HepG2 (cell line): ENCODE data around the gene RPS17. TPM values are rescaled to one million over a fixed set of nuclear protein-coding genes. Genes with fewer than 3 reads are reported as not detected.

Experiments used
- CBX2 ChIP-seq, 2 experiments: fragments of 200-600 bp in 1 of 2; sonication (generic); formaldehyde crosslinking in 1 of 2; IDR thresholded peaks; 2 replicates each; pipeline versions ENCODE4 v1.7.0 to v1.8.1; 2018 to 2022; ENCODE audit warnings: low read depth in 2 of 2, low read length in 1 of 2, mild to moderate bottlenecking in 1 of 2, missing genetic modification reagents in 1 of 2
- CREB1 ChIP-seq, 2 experiments: fragments of 450-650 bp in 1 of 2; IDR thresholded peaks; 2 replicates each; pipeline ENCODE4 v1.6.1; 2016 to 2017; ENCODE audit warnings: control low read depth in 1 of 2, mild to moderate bottlenecking in 1 of 2, missing compliant biosample characterization in 1 of 2, missing genetic modification characterization in 1 of 2
- FOXK1 ChIP-seq: sonication (generic); formaldehyde crosslinking; IDR thresholded peaks from 2 replicates; pipeline ENCODE4 v1.4.0; 2020; ENCODE audit warnings: low read depth, missing genetic modification reagents, borderline replicate concordance
- HOXD1 ChIP-seq: sonication (generic); formaldehyde crosslinking; IDR thresholded peaks from 2 replicates; pipeline ENCODE4 v1.5.0; 2020; ENCODE audit warnings: missing genetic modification reagents
- JUNB ChIP-seq: sonication (generic); formaldehyde crosslinking; IDR thresholded peaks from 2 replicates; pipeline ENCODE4 v1.8.0; 2022; ENCODE audit warnings: missing genetic modification reagents, mild to moderate bottlenecking, borderline replicate concordance
- NCOR1 ChIP-seq: fragments of 200-600 bp; sonication (generic); IDR thresholded peaks from 2 replicates; pipeline ENCODE4 v1.7.0; 2017; ENCODE audit warnings: antibody characterized with exemption, low read length, borderline replicate concordance
- SALL2 ChIP-seq: sonication (generic); formaldehyde crosslinking; IDR thresholded peaks from 2 replicates; pipeline ENCODE4 v1.8.1; 2023; ENCODE audit warnings: mild to moderate bottlenecking, missing genetic modification reagents, inconsistent platforms
- SCMH1 ChIP-seq: sonication (generic); formaldehyde crosslinking; IDR thresholded peaks from 2 replicates; pipeline ENCODE4 v1.9.0; 2021; ENCODE audit warnings: missing genetic modification reagents, mild to moderate bottlenecking, borderline replicate concordance
- ZBTB1 ChIP-seq: sonication (generic); formaldehyde crosslinking; IDR thresholded peaks from 2 replicates; pipeline ENCODE4 v1.4.0; 2020; ENCODE audit warnings: missing genetic modification reagents, borderline replicate concordance
- ZNF124 ChIP-seq: sonication (generic); formaldehyde crosslinking; IDR thresholded peaks from 2 replicates; pipeline ENCODE4 v1.4.0; 2020; ENCODE audit warnings: missing genetic modification reagents
- ZNF430 ChIP-seq: sonication (generic); formaldehyde crosslinking; IDR thresholded peaks from 2 replicates; pipeline ENCODE4 v1.9.0; 2021; ENCODE audit warnings: mild to moderate bottlenecking, missing genetic modification reagents
- ZNF737 ChIP-seq: sonication (generic); formaldehyde crosslinking; IDR thresholded peaks from 2 replicates; pipeline ENCODE4 v1.5.0; 2020; ENCODE audit warnings: missing genetic modification reagents, mild to moderate bottlenecking, borderline replicate concordance
- ZNF788 ChIP-seq: sonication (generic); formaldehyde crosslinking; IDR thresholded peaks from 2 replicates; pipeline ENCODE4 v1.5.0; 2020; ENCODE audit warnings: mild to moderate bottlenecking, missing genetic modification reagents, borderline replicate concordance
- polyA plus RNA-seq, 8 experiments: library from polyadenylated mRNA; depleted of rRNA in 3 of 8; stranded (reverse) in 7 of 8; unstranded in 1 of 8; fragments of >200 nt; fragmentation: Illumina TruSeq in 4 of 8; extraction: Trizol in 4 of 8; gene quantifications; 2 replicates each; pipeline versions ENCODE4 v1.2.1 to v1.2.3, GENCODE V29; 2011 to 2016; ENCODE audit warnings: low read depth in 4 of 8, missing spikeins in 1 of 8, mixed read lengths in 1 of 8; ENCODE audit not compliant: insufficient read depth in 1 of 8
- total RNA-seq, 5 experiments: library from RNA; depleted of rRNA; stranded (reverse); fragments of >200 nt; fragmentation: Illumina TruSeq; extraction: Trizol; gene quantifications; 2 replicates each; pipeline ENCODE4 v1.2.3, GENCODE V29; 2016; ENCODE audit warnings: low read depth in 1 of 5
- TF ChIP-seq, protein P1 (sequence below): sonication (generic); formaldehyde crosslinking; IDR thresholded peaks from 2 replicates; pipeline ENCODE4 v1.5.1; 2020; ENCODE audit warnings: missing genetic modification reagents, mild to moderate bottlenecking, borderline replicate concordance
- TF ChIP-seq, protein P2 (sequence below): sonication (generic); formaldehyde crosslinking; IDR thresholded peaks from 2 replicates; pipeline ENCODE4 v1.4.0; 2020; ENCODE audit warnings: mild to moderate bottlenecking, missing genetic modification reagents

Gene RPS17
- total and polyA plus RNA-seq, 2 of the 13 experiments (the other 11 are each of a cell fraction or from before 2014, with no cell fraction given) = 2,570 to 5,021 TPM

DNA sequence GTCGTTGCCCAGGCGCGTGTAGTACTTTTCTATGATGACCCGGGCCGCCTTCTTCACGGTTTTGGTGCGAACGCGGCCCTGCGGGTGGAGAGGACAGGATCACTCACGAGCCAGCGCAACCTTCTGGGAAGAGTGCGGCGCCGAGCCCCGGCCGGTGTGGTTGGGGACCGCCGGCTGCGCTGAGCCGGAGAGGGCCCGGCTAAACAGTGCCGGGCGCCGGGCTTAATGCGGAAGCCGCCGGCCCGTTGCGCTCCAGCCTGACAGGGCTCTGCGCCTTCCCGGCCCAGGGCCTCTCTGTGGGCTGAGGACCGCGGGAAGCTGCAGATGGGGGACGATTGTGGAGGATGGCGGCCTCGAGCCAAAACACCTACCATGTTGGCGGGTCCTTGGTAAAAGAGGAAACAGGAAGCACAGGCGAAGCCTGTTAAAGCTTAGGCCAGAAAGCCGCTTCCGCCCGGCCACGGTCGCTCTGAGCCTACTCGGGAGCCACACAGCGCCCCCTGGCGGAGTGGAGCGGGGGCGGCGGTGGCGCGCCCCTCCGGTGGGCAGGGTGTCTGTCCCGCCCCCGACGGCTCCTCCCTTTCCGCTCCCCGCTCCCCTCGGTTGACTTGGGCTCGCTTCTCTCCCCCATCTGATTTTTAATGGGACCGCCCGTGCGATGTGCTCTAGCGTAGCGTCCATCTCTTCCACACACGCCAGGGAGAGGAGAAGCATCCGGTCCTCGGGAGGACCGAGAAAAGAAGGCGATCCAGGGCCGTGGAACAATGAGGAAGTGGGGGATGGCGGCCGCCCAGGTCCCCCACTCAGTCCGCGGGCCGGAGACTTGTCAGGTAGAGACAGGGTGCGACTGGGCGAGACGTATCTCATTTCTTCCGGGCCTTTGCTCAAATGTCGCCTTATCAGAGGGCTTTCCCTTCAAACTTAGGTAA, at the start of gene RPS17 (continued):
- TF ChIP-seq CBX2 (IDR thresholded peaks at IDR 0.05; ENCODE audit: low read depth, low read length) = no peak
- TF ChIP-seq CBX2 (CRISPR knock-in tag; IDR thresholded peaks at IDR 0.05; ENCODE audit: low read depth) = no peak
- peak; percentile 83 for TF ChIP-seq FOXK1 (CRISPR knock-in tag)
- TF ChIP-seq ZNF430 (CRISPR knock-in tag) = peak; percentile 48; the same call in 1 of the 2 replicates
- no peak; the same call in 1 of the 2 replicates for TF ChIP-seq ZNF124 (CRISPR knock-in tag)
- TF ChIP-seq CREB1 (IDR thresholded peaks at IDR 0.05) = no peak; the same call in 1 of the 2 replicates
- peak; percentile 67 for TF ChIP-seq CREB1 (CRISPR knock-in tag; IDR thresholded peaks at IDR 0.05)
- TF ChIP-seq SALL2 (CRISPR knock-in tag) = peak; percentile 96
- TF ChIP-seq HOXD1 = peak; percentile 77
- TF ChIP-seq, protein P1, sequence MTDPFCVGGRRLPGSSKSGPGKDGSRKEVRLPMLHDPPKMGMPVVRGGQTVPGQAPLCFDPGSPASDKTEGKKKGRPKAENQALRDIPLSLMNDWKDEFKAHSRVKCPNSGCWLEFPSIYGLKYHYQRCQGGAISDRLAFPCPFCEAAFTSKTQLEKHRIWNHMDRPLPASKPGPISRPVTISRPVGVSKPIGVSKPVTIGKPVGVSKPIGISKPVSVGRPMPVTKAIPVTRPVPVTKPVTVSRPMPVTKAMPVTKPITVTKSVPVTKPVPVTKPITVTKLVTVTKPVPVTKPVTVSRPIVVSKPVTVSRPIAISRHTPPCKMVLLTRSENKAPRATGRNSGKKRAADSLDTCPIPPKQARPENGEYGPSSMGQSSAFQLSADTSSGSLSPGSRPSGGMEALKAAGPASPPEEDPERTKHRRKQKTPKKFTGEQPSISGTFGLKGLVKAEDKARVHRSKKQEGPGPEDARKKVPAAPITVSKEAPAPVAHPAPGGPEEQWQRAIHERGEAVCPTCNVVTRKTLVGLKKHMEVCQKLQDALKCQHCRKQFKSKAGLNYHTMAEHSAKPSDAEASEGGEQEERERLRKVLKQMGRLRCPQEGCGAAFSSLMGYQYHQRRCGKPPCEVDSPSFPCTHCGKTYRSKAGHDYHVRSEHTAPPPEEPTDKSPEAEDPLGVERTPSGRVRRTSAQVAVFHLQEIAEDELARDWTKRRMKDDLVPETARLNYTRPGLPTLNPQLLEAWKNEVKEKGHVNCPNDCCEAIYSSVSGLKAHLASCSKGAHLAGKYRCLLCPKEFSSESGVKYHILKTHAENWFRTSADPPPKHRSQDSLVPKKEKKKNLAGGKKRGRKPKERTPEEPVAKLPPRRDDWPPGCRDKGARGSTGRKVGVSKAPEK (CRISPR knock-in tag) = no peak
- TF ChIP-seq ZBTB1 = no peak
- no peak for TF ChIP-seq SCMH1
- no peak; the same call in 1 of the 2 replicates for TF ChIP-seq NCOR1
- no peak for TF ChIP-seq JUNB
- TF ChIP-seq, protein P2, sequence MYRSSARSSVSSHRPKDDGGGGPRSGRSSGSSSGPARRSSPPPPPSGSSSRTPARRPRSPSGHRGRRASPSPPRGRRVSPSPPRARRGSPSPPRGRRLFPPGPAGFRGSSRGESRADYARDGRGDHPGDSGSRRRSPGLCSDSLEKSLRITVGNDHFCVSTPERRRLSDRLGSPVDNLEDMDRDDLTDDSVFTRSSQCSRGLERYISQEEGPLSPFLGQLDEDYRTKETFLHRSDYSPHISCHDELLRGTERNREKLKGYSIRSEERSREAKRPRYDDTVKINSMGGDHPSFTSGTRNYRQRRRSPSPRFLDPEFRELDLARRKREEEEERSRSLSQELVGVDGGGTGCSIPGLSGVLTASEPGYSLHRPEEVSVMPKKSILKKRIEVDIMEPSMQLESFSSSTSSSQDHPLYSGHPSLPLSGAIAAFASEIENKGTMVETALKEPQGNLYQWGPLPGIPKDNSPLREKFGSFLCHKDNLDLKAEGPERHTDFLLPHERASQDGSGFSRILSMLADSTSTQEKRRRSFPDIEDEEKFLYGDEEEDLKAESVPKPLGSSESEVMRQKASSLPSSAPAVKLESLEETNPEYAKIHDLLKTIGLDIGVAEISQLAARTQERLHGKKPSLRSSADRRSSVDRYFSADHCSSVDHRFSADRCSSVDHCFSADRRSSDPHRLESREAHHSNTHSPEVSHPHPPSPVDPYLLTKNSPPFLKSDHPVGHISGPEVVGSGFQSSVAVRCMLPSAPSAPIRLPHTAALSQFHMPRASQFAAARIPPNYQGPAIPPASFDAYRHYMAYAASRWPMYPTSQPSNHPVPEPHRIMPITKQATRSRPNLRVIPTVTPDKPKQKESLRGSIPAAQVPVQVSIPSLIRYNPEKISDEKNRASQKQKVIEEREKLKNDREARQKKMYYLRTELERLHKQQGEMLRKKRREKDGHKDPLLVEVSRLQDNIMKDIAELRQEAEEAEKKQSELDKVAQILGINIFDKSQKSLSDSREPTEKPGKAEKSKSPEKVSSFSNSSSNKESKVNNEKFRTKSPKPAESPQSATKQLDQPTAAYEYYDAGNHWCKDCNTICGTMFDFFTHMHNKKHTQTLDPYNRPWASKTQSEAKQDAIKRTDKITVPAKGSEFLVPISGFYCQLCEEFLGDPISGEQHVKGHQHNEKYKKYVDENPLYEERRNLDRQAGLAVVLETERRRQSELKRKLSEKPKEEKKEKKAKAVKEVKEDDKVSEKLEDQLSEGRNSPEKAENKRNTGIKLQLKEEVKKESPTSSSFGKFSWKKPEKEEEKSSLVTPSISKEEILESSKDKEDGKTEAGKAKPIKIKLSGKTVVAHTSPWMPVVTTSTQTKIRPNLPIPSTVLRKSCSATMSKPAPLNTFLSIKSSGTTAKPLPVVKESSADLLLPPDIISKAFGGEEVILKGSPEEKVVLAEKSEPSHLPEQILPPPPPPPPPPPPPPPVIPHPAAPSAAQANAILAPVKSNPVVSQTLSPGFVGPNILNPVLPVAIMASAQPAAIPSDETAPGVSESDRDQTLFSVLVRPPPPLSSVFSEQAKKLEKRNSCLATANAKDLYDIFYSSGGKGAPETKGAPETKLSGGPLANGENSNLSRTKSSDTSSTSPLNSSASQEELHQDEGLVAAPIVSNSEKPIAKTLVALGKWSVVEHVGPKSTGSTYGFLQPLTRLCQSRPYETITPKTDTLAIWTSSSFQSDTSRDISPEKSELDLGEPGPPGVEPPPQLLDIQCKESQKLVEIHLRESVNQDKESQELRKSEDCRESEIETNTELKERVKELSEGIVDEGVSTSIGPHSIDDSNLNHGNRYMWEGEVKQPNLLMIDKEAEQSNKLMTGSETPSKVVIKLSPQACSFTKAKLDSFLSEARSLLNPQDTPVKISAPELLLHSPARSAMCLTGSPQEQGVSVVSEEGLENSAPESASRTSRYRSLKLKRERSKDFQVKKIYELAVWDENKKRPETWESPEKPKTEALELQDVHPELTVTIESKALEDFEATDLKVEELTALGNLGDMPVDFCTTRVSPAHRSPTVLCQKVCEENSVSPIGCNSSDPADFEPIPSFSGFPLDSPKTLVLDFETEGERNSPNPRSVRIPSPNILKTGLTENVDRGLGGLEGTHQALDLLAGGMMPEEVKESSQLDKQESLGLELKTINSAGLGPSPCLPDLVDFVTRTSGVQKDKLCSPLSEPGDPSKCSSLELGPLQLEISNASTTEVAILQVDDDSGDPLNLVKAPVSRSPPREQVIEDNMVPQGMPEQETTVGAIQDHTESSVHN (CRISPR knock-in tag) = no peak
- peak; percentile 77; the same call in 1 of the 2 replicates for TF ChIP-seq ZNF737 (CRISPR knock-in tag)
- TF ChIP-seq ZNF788 (CRISPR knock-in tag) = peak; percentile 95
